GM18858 (cell line): ENCODE data around the gene ATP10A.

ENCODE experiments used
- ATAC-seq: cut with Tn5 transposase; IDR thresholded peaks from one replicate; pipeline ENCODE4 v1.9.1; 2021; ENCODE audit not compliant: unreplicated experiment

The ATP10A gene

GRCh38 chr15:25742776-25743547 is 120.2 kb downstream of the ATP10A start:
- no peak for ATAC-seq

GRCh38 chr15:25742041-25742730 is 120.9 kb downstream of the ATP10A start:
- no peak for ATAC-seq

GRCh38 chr15:25741256-25741580 is 121.9 kb downstream of the ATP10A start:
- ATAC-seq, result no peak

GRCh38 chr15:25740383-25741255 is 122.5 kb downstream of the ATP10A start:
- ATAC-seq, result no peak

GRCh38 chr15:25739687-25740121 is 123.4 kb downstream of the ATP10A start:
- ATAC-seq, result no peak

GRCh38 chr15:25738171-25738965 is 124.8 kb downstream of the ATP10A start:
- ATAC-seq, result no peak

GRCh38 chr15:25737218-25737643 is 125.9 kb downstream of the ATP10A start:
- no peak for ATAC-seq

GRCh38 chr15:25736461-25736860 is 126.7 kb downstream of the ATP10A start:
- no peak for ATAC-seq

GRCh38 chr15:25735550-25736384 is 127.4 kb downstream of the ATP10A start:
- no peak for ATAC-seq

- no peak for ATAC-seq
These were observed 128.3 kb downstream of the ATP10A start for GRCh38 chr15:25734680-25735355.

- ATAC-seq, result no peak
These were observed 129.1 kb downstream of the ATP10A start for GRCh38 chr15:25733856-25734679.

- ATAC-seq, result no peak
These were observed 129.9 kb downstream of the ATP10A start for GRCh38 chr15:25733036-25733855.

GRCh38 chr15:25732191-25732590 is 130.9 kb downstream of the ATP10A start:
- ATAC-seq, result no peak

- no peak for ATAC-seq
These were observed 131.7 kb downstream of the ATP10A start for GRCh38 chr15:25731411-25731810.

GRCh38 chr15:25730918-25731317 is 132.2 kb downstream of the ATP10A start:
- ATAC-seq, result no peak

- ATAC-seq, result no peak
These were observed 134.3 kb downstream of the ATP10A start for GRCh38 chr15:25728816-25729215.

- no peak for ATAC-seq
These were observed 135.1 kb downstream of the ATP10A start for GRCh38 chr15:25727867-25728600.
